GM21528 (cell line): Measurements from ENCODE around the gene DPY19L1.
"Not testable (repeated sequence)": the region's sequence is repeated elsewhere in the genome, so short reads cannot be mapped to it uniquely, and the experiment has no call there.

Experiments
- ATAC-seq: cut with Tn5 transposase; IDR thresholded peaks from one replicate; pipeline ENCODE4 v1.9.1; 2021; ENCODE audit warnings: mild to moderate bottlenecking, moderate library complexity; ENCODE audit not compliant: unreplicated experiment, low FRiP score

Gene DPY19L1

GRCh38 chr7:34996423-34997090 lies 40.7 kb downstream of the DPY19L1 start:
- ATAC-seq, result not testable (repeated sequence)

GRCh38 chr7:34995757-34996156 lies 41.5 kb downstream of the DPY19L1 start:
- no peak for ATAC-seq

- peak; percentile 73 for ATAC-seq
These were observed 45.1 kb downstream of the DPY19L1 start for GRCh38 chr7:34991938-34992840.

- ATAC-seq, result not testable (repeated sequence)
These were observed 48.7 kb downstream of the DPY19L1 start for GRCh38 chr7:34988442-34989125.

DNA sequence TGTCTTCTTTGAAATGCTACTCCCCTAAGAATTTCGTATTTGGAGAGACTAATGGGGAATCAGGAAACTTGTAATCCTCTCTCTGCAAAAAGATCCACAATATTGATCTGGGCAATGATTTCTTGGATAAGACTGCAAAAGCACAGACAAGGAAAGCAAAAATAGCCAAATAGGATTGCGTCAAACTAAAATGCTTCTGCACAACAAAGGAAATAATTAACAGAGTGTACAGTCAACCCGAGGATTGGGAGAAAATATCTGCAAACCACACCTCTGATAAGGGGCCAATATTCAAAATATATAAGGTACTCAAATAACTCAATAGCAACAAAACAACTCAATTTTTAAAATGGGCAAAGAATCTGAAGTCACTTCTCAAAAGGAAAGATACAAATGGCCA lies 52.1 kb downstream of the DPY19L1 start:
- ATAC-seq, result not testable (repeated sequence)

DNA sequence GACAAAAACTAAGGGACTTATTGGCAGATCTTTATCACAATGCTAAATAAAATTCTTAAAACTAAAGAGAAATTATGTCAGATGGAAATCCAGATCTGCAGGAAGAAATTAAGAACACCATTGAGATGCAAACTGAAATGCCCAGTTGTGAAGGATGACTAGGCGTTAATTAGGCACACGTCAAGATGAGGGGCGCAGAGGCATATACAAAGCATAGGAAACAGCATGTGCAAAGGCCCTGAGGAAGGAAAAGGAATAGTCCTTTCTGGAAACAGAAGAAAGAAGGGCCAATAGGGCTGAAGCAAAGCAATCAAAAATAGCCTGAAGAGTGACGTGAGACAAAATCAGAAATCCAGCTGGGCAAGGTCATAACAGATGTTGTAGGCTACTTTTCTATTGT lies 53.1 kb downstream of the DPY19L1 start:
- ATAC-seq, result not testable (repeated sequence)

- no peak for ATAC-seq
These were observed 54.8 kb downstream of the DPY19L1 start for GRCh38 chr7:34982371-34983019.

- not testable (repeated sequence) for ATAC-seq
These were observed 58.2 kb downstream of the DPY19L1 start for GRCh38 chr7:34979124-34979523.

DNA sequence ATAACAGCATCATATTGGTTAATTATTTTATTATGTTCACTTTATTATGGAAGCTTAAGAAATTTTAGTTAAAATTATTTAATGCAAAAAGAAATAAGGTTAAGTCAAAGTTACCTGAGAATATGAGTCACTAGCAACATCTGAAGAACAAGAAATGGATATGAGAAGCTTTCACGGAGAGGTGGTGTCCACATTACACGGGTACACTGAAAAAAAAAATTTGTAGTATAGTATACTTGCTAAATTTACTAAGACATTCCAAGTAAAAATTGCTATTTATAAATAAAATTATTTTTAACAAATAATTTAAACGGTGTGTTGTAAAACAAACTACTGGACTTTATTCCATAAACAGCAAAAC lies 63.9 kb downstream of the DPY19L1 start:
- ATAC-seq, result no peak

- peak; percentile 80 for ATAC-seq
These were observed 64.4 kb downstream of the DPY19L1 start for GRCh38 chr7:34972739-34973399.

- ATAC-seq, result not testable (repeated sequence)
These were observed 69.5 kb downstream of the DPY19L1 start for GRCh38 chr7:34967818-34968217.

GRCh38 chr7:34966504-34966903 lies 70.8 kb downstream of the DPY19L1 start:
- not testable (repeated sequence) for ATAC-seq

- no peak for ATAC-seq
These were observed 79.3 kb downstream of the DPY19L1 start for GRCh38 chr7:34958021-34958420.

GRCh38 chr7:34952822-34953221 lies 84.5 kb downstream of the DPY19L1 start:
- no peak for ATAC-seq

DNA sequence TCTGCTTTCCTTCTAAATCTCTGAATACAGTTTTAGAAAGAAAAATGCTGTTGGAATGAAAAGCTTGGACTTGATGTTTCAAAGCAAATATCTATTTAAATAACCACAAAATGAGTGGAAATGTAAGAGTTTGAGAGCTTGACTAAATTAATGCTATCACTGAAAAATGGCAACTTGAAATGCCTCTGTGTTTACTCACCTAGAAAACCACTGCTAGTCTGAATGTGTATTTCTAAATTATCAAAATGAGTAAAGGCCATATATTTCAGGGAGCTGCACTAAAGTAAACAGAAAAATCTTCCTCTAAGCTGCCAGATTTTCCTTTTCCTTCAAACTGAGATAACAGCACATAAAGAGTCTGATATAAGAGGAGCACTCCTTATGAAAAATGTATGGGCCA lies 87.9 kb downstream of the DPY19L1 start:
- no peak for ATAC-seq

GRCh38 chr7:34947427-34947826 lies 89.9 kb downstream of the DPY19L1 start:
- ATAC-seq, result not testable (repeated sequence)

DNA sequence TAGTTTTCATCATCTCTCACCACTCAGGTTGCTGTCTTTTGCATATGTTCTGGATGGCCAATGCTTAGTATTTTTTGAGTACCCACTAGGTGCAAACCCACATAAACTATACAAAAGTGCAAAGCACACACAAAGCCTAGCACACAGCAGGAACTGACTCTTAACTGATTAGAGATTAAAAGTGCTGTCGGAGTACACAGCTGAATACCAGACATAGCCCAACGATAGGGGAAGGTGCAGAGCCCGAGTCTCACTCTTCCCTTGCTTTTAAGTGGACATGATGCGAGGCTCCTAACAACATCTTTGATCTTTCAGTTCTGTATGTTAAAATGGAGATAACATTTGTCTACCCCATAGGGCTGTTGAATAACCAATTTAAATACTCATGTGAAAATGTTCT lies 90.8 kb downstream of the DPY19L1 start:
- no peak for ATAC-seq

GRCh38 chr7:34945894-34946477 lies 91.3 kb downstream of the DPY19L1 start:
- ATAC-seq, result not testable (repeated sequence)

- no peak for ATAC-seq
These were observed 98.1 kb downstream of the DPY19L1 start for GRCh38 chr7:34939175-34939574.

DNA sequence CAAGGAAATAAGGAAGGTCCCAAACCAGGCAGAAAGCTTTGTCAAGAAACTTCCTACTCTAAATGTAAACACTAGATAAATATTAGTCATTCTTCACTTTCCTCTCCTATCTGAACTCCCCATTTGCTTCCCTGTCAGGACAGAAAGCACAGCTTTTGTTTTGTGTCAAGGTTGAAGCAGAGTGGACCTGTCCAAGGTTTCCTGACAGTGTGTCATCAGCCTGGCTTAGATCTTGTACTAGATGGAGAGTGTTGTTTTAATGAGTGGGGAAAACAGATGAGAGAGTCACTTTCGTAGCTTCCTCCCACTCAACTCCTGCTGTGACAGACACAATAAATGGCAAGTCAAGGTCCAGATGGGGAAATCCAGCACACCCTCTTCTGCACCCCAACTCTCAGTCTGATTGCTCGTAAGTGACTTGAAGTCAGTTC lies 101.5 kb downstream of the DPY19L1 start:
- ATAC-seq, result not testable (repeated sequence)
